ENCODE data around the gene DAP. TPM values are rescaled to one million over a fixed set of nuclear protein-coding genes. Genes with fewer than 3 reads are reported as not detected.

Gene DAP
- total RNA-seq, 2 experiments from 2014 or later, result 60.5 to 64.8 TPM

- Mint-ChIP-seq H3K4me3 (no peak overlapping the region), H3K27me3 (no peaks in the 10 kb centered on the region), H3K27ac (no peak overlapping the region), H3K36me3 (ENCODE audit: low read depth) (peaks cover 49% of the 10 kb centered on the region), H3K4me1 (no peaks in the 10 kb centered on the region), H3K9me3 (peaks cover 15% of the 10 kb centered on the region)
- no peak for DNase-seq
- CTCF ChIA-PET, result no interaction called here
- POLR2A ChIA-PET, result no interaction called here
These were observed 24.2 kb downstream of the DAP start for GRCh38 chr5:10736808-10737207.

GRCh38 chr5:10736354-10736753 is 24.7 kb downstream of the DAP start:
- CTCF ChIA-PET, result no interaction called here
- H3K36me3 Mint-ChIP-seq (ENCODE audit: low read depth), result peaks cover 45% of the 10 kb centered on the region
- H3K4me1 Mint-ChIP-seq, result no peaks in the 10 kb centered on the region
- H3K27me3 Mint-ChIP-seq, result no peaks in the 10 kb centered on the region
- POLR2A ChIA-PET, result no interaction called here
- peaks cover 12% of the 10 kb centered on the region for H3K9me3 Mint-ChIP-seq
- no peak overlapping the region for H3K27ac Mint-ChIP-seq
- DNase-seq, result no peak
- H3K4me3 Mint-ChIP-seq, result no peak overlapping the region

GRCh38 chr5:10735569-10736276 is 25.3 kb downstream of the DAP start:
- H3K27ac Mint-ChIP-seq, result no peak overlapping the region
- no peak for DNase-seq
- H3K4me3 Mint-ChIP-seq, result no peak overlapping the region
- H3K36me3 Mint-ChIP-seq (ENCODE audit: low read depth), result peaks cover 40% of the 10 kb centered on the region
- H3K9me3 Mint-ChIP-seq, result peaks cover 9% of the 10 kb centered on the region
- POLR2A ChIA-PET, result no interaction called here
- no peaks in the 10 kb centered on the region for H3K4me1 Mint-ChIP-seq
- H3K27me3 Mint-ChIP-seq, result no peaks in the 10 kb centered on the region
- CTCF ChIA-PET, result interaction anchor here (1.1 kb wide), 1 partner anchor 23 kb away, joined by 3 read pairs; no protein-coding TSS in a partner anchor

- no peak overlapping the region for H3K4me3 Mint-ChIP-seq
- H3K4me1 Mint-ChIP-seq, result no peaks in the 10 kb centered on the region
- no peak for DNase-seq
- CTCF ChIA-PET, result interaction anchor here (1.1 kb wide), 2 partner anchors 12 to 23 kb away, joined by 3 to 4 read pairs; no protein-coding TSS in a partner anchor
- POLR2A ChIA-PET, result no interaction called here
- H3K27ac Mint-ChIP-seq, result no peak overlapping the region
- H3K36me3 Mint-ChIP-seq (ENCODE audit: low read depth), result peaks cover 32% of the 10 kb centered on the region
- no peaks in the 10 kb centered on the region for H3K27me3 Mint-ChIP-seq
- peaks cover 3% of the 10 kb centered on the region for H3K9me3 Mint-ChIP-seq
These were observed 26.1 kb downstream of the DAP start for GRCh38 chr5:10734832-10735523.

GRCh38 chr5:10734037-10734709 is 26.9 kb downstream of the DAP start:
- no peak for DNase-seq
- Mint-ChIP-seq H3K27me3 (no peaks in the 10 kb centered on the region), H3K27ac (no peak overlapping the region), H3K4me3 (no peak overlapping the region), H3K9me3 (peaks cover 2% of the 10 kb centered on the region), H3K36me3 (ENCODE audit: low read depth) (peaks cover 25% of the 10 kb centered on the region), H3K4me1 (no peaks in the 10 kb centered on the region)
- POLR2A ChIA-PET, result no interaction called here
- CTCF ChIA-PET, result interaction anchor here (1.1 kb wide), 1 partner anchor 12 kb away, joined by 4 read pairs; no protein-coding TSS in a partner anchor

- DNase-seq, result no peak
- no peaks in the 10 kb centered on the region for H3K4me1 Mint-ChIP-seq
- no peaks in the 10 kb centered on the region for H3K9me3 Mint-ChIP-seq
- H3K4me3 Mint-ChIP-seq, result no peak overlapping the region
- H3K36me3 Mint-ChIP-seq (ENCODE audit: low read depth), result peaks cover 22% of the 10 kb centered on the region
- H3K27me3 Mint-ChIP-seq, result no peaks in the 10 kb centered on the region
- ChIA-PET POLR2A (no interaction called here), CTCF (no interaction called here)
- H3K27ac Mint-ChIP-seq, result no peak overlapping the region
These were observed 27.6 kb downstream of the DAP start for GRCh38 chr5:10733426-10733825.

GRCh38 chr5:10731913-10732312 is 29.1 kb downstream of the DAP start:
- no peak for DNase-seq
- H3K36me3 Mint-ChIP-seq (ENCODE audit: low read depth), result peaks cover 14% of the 10 kb centered on the region
- H3K9me3 Mint-ChIP-seq, result no peaks in the 10 kb centered on the region
- H3K4me3 Mint-ChIP-seq, result no peak overlapping the region
- H3K27me3 Mint-ChIP-seq, result no peaks in the 10 kb centered on the region
- no peak overlapping the region for H3K27ac Mint-ChIP-seq
- ChIA-PET POLR2A (no interaction called here), CTCF (no interaction called here)
- H3K4me1 Mint-ChIP-seq, result peaks cover 6% of the 10 kb centered on the region

- Mint-ChIP-seq H3K36me3 (ENCODE audit: low read depth) (peaks cover 14% of the 10 kb centered on the region), H3K27me3 (no peaks in the 10 kb centered on the region), H3K4me3 (no peak overlapping the region), H3K4me1 (peaks cover 6% of the 10 kb centered on the region), H3K9me3 (no peaks in the 10 kb centered on the region), H3K27ac (no peak overlapping the region)
- CTCF ChIA-PET, result no interaction called here
- no peak for DNase-seq
- POLR2A ChIA-PET, result no interaction called here
These were observed 31.0 kb downstream of the DAP start for GRCh38 chr5:10730043-10730351.

GRCh38 chr5:10729320-10730042 is 31.6 kb downstream of the DAP start:
- no peaks in the 10 kb centered on the region for H3K9me3 Mint-ChIP-seq

GRCh38 chr5:10728679-10729078 is 32.4 kb downstream of the DAP start:
- DNase-seq, result no peak
- ChIA-PET POLR2A (no interaction called here), CTCF (no interaction called here)
- Mint-ChIP-seq H3K9me3 (no peaks in the 10 kb centered on the region), H3K4me3 (no peak overlapping the region), H3K36me3 (ENCODE audit: low read depth) (peaks cover 12% of the 10 kb centered on the region), H3K4me1 (peaks cover 6% of the 10 kb centered on the region), H3K27me3 (no peaks in the 10 kb centered on the region), H3K27ac (no peak overlapping the region)

More at GRCh38 chr5:10729320-10730042, 31.6 kb downstream of the DAP start:
- Mint-ChIP-seq H3K4me1 (peaks cover 6% of the 10 kb centered on the region), H3K36me3 (ENCODE audit: low read depth) (peaks cover 12% of the 10 kb centered on the region), H3K27me3 (no peaks in the 10 kb centered on the region), H3K27ac (no peak overlapping the region), H3K4me3 (no peak overlapping the region)
- no peak for DNase-seq
- POLR2A ChIA-PET, result no interaction called here
- CTCF ChIA-PET, result no interaction called here

GRCh38 chr5:10727861-10728260 is 33.2 kb downstream of the DAP start:
- Mint-ChIP-seq H3K9me3 (no peaks in the 10 kb centered on the region), H3K4me3 (no peak overlapping the region), H3K27ac (no peak overlapping the region), H3K4me1 (peaks cover 6% of the 10 kb centered on the region), H3K36me3 (ENCODE audit: low read depth) (peaks cover 7% of the 10 kb centered on the region), H3K27me3 (no peaks in the 10 kb centered on the region)
- ChIA-PET CTCF (no interaction called here), POLR2A (no interaction called here)
- DNase-seq, result no peak

GRCh38 chr5:10726913-10727517 is 34.0 kb downstream of the DAP start:
- peaks cover 6% of the 10 kb centered on the region for H3K36me3 Mint-ChIP-seq (ENCODE audit: low read depth)
- H3K4me3 Mint-ChIP-seq, result no peak overlapping the region
- H3K9me3 Mint-ChIP-seq, result no peaks in the 10 kb centered on the region
- H3K27ac Mint-ChIP-seq, result no peak overlapping the region
- no peak for DNase-seq
- POLR2A ChIA-PET, result no interaction called here
- CTCF ChIA-PET, result no interaction called here
- H3K27me3 Mint-ChIP-seq, result no peaks in the 10 kb centered on the region
- peaks cover 6% of the 10 kb centered on the region for H3K4me1 Mint-ChIP-seq
